Peyer's patch (tissue), 4 donors: ENCODE results near the gene GRIA3.

ENCODE experiments used
- CTCF ChIP-seq, 6 experiments: fragments of 450-650 bp in 4 of 6; fragments of 200-600 bp in 2 of 6; sonication (generic) in 1 of 6; IDR thresholded peaks; one replicate each; pipeline ENCODE4 v1.5.1; 2017 to 2019; ENCODE audit warnings: antibody characterized with exemption in 6 of 6, mild to moderate bottlenecking in 3 of 6, moderate library complexity in 1 of 6
- POLR2A ChIP-seq, 2 donors: fragments of 450-650 bp; IDR thresholded peaks; one replicate each; pipeline ENCODE4 v1.5.1; 2017; ENCODE audit warnings: antibody characterized with exemption in 2 of 2, mild to moderate bottlenecking in 2 of 2, moderate library complexity in 2 of 2

DNA sequence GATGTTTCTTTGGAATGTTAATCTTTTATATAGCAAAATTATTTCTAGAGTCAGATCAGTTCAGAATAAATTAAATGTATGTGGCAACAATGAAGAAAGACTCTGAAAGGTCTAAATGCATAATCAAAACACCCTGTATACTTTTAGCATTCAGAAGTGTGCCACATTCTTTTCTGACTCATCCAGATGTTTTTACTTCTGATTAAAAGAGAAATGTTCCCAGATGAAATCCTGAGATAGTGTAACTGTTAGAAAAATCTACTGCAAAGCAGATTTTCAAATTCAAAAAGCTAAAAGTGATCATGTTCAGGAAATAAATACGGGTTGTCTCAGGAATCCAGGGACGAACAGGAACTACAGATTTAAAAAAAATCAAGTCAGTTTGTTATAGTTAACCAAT lies 241.4 kb downstream of the GRIA3 start:
- TF ChIP-seq POLR2A (IDR thresholded peaks at IDR 0.05), result no peak
- no peak for TF ChIP-seq CTCF (IDR thresholded peaks at IDR 0.05)
